HEK293 (cell line): Measurements from ENCODE around the gene CHRNA1.

ENCODE experiments used
- CTCF ChIA-PET: fragments of 350-600 bp; formaldehyde crosslinking; extraction: SDS; loops from one replicate; lab custom pipeline; 2021; ENCODE audit warnings: antibody characterized with exemption; lab: Yijun Ruan, JAX
- POLR2A ChIA-PET: fragments of 300-600 bp; formaldehyde crosslinking; extraction: SDS; loops from one replicate; lab custom pipeline; 2020; ENCODE audit warnings: antibody characterized with exemption, inconsistent platforms; lab: Yijun Ruan, JAX
- H3K27ac ChIP-seq: fragments of 200-500 bp; sonication (Bioruptor generic); 2 replicates; pipeline ENCODE4 v1.5.1; 2014; ENCODE audit warnings: low read depth, low read length, control low read depth, inconsistent platforms; ENCODE audit errors: extremely low read depth
- H3K36me3 ChIP-seq, 2 experiments: fragments of 200-500 bp in 1 of 2; sonication (Bioruptor generic) in 1 of 2; 1 replicate in 1 of 2; 2 replicates in 1 of 2; pipeline ENCODE4 v1.5.1; 2014 to 2017; ENCODE audit warnings: inconsistent platforms in 2 of 2, low read length in 2 of 2; ENCODE audit not compliant: control insufficient read depth in 2 of 2, insufficient read depth in 1 of 2
- H3K4me1 ChIP-seq: fragments of 200-500 bp; sonication (Bioruptor generic); 2 replicates; pipeline ENCODE4 v1.5.1; 2014; ENCODE audit warnings: mild to moderate bottlenecking, low read length, inconsistent platforms; ENCODE audit not compliant: control insufficient read depth, insufficient read depth
- H3K4me3 ChIP-seq: 2 replicates; pipeline ENCODE4 v1.5.1; 2011; ENCODE audit warnings: low read depth, mild to moderate bottlenecking, control low read depth, low read length, moderate library complexity
- H3K9me3 ChIP-seq: fragments of 200-500 bp; sonication (Bioruptor generic); 2 replicates; pipeline ENCODE4 v1.5.1; 2014; ENCODE audit warnings: low read depth, low read length, inconsistent platforms; ENCODE audit not compliant: control insufficient read depth, insufficient read depth
- ATF2 ChIP-seq: fragments of 450-650 bp; formaldehyde crosslinking; IDR thresholded peaks from 2 replicates; pipeline ENCODE4 v1.5.1; 2016; ENCODE audit warnings: missing biosample characterization, missing genetic modification characterization, low read depth
- EGR2 ChIP-seq: fragments of 450-650 bp; formaldehyde crosslinking; IDR thresholded peaks from 2 replicates; pipeline ENCODE4 v1.5.1; 2016; ENCODE audit warnings: low read depth, missing biosample characterization, missing genetic modification characterization
- GLIS2 ChIP-seq: fragments of 450-650 bp; formaldehyde crosslinking; IDR thresholded peaks from 2 replicates; pipeline ENCODE4 v1.5.1; 2016; ENCODE audit warnings: missing biosample characterization, missing genetic modification characterization
- HOXC10 ChIP-seq: sonication (generic); formaldehyde crosslinking; IDR thresholded peaks from 2 replicates; pipeline ENCODE4 v1.8.1; 2023; ENCODE audit warnings: mild to moderate bottlenecking, missing genetic modification reagents
- KLF9 ChIP-seq: fragments of 450-650 bp; formaldehyde crosslinking; IDR thresholded peaks from 2 replicates; pipeline ENCODE4 v1.5.1; 2016; ENCODE audit warnings: missing biosample characterization, missing genetic modification characterization, low read depth
- MZF1 ChIP-seq: fragments of 450-650 bp; formaldehyde crosslinking; IDR thresholded peaks from 2 replicates; pipeline ENCODE4 v1.5.1; 2017; ENCODE audit warnings: missing biosample characterization, missing genetic modification characterization, borderline replicate concordance
- REPIN1 ChIP-seq: fragments of 450-650 bp; formaldehyde crosslinking; IDR thresholded peaks from 2 replicates; pipeline ENCODE4 v1.5.1; 2017; ENCODE audit warnings: missing biosample characterization, missing genetic modification characterization, low read depth
- TCF7L2 ChIP-seq: IDR thresholded peaks from 2 replicates; pipeline ENCODE4 v1.6.1; 2011; ENCODE audit warnings: low read depth, mild to moderate bottlenecking, inconsistent platforms, low read length, moderate library complexity, borderline replicate concordance
- WT1 ChIP-seq: fragments of 450-650 bp; formaldehyde crosslinking; IDR thresholded peaks from 2 replicates; pipeline ENCODE4 v1.5.1; 2016; ENCODE audit warnings: missing biosample characterization, missing genetic modification characterization
- ZNF132 ChIP-seq: fragments of 450-650 bp; formaldehyde crosslinking; IDR thresholded peaks from 2 replicates; pipeline ENCODE4 v1.5.1; 2017; ENCODE audit warnings: missing biosample characterization, missing genetic modification characterization, borderline replicate concordance
- ZNF223 ChIP-seq: fragments of 450-650 bp; formaldehyde crosslinking; IDR thresholded peaks from 2 replicates; pipeline ENCODE4 v1.5.1; 2016; ENCODE audit warnings: missing biosample characterization, missing genetic modification characterization
- ZNF23 ChIP-seq: fragments of 450-650 bp; formaldehyde crosslinking; IDR thresholded peaks from 2 replicates; pipeline ENCODE4 v1.5.1; 2016; ENCODE audit warnings: missing biosample characterization, missing genetic modification characterization, borderline replicate concordance
- ZNF266 ChIP-seq: fragments of 450-650 bp; formaldehyde crosslinking; IDR thresholded peaks from 2 replicates; pipeline ENCODE4 v1.5.1; 2016; ENCODE audit warnings: missing biosample characterization, missing genetic modification characterization, low read depth
- ZNF37A ChIP-seq: fragments of 450-650 bp; IDR thresholded peaks from 2 replicates; pipeline ENCODE4 v1.5.1; 2018; ENCODE audit warnings: missing biosample characterization, missing genetic modification characterization
- ZNF391 ChIP-seq: fragments of 450-650 bp; formaldehyde crosslinking; IDR thresholded peaks from 2 replicates; pipeline ENCODE4 v1.5.1; 2016; ENCODE audit warnings: low read depth, missing biosample characterization, missing genetic modification characterization, borderline replicate concordance
- ZNF423 ChIP-seq: fragments of 450-650 bp; formaldehyde crosslinking; IDR thresholded peaks from 2 replicates; pipeline ENCODE4 v1.5.1; 2016; ENCODE audit warnings: missing biosample characterization, missing genetic modification characterization
- ZNF473 ChIP-seq: fragments of 450-650 bp; formaldehyde crosslinking; IDR thresholded peaks from 2 replicates; pipeline ENCODE4 v1.5.1; 2017; ENCODE audit warnings: missing biosample characterization, missing genetic modification characterization
- ZNF548 ChIP-seq: fragments of 450-650 bp; formaldehyde crosslinking; IDR thresholded peaks from 2 replicates; pipeline ENCODE4 v1.5.1; 2016; ENCODE audit warnings: missing biosample characterization, missing genetic modification characterization
- ZNF561 ChIP-seq: fragments of 450-650 bp; IDR thresholded peaks from 2 replicates; pipeline ENCODE4 v1.5.1; 2018; ENCODE audit warnings: missing biosample characterization, missing genetic modification characterization, borderline replicate concordance
- ZNF830 ChIP-seq: fragments of 450-650 bp; IDR thresholded peaks from 2 replicates; pipeline ENCODE4 v1.5.0; 2018; ENCODE audit warnings: missing biosample characterization, missing genetic modification characterization, low read depth, mild to moderate bottlenecking, moderate library complexity
- ZNF837 ChIP-seq: fragments of 450-650 bp; formaldehyde crosslinking; IDR thresholded peaks from 2 replicates; pipeline ENCODE4 v1.5.1; 2016; ENCODE audit warnings: missing biosample characterization, missing genetic modification characterization
- ZSCAN16 ChIP-seq: fragments of 450-650 bp; formaldehyde crosslinking; IDR thresholded peaks from 2 replicates; pipeline ENCODE4 v1.5.1; 2016; ENCODE audit warnings: missing biosample characterization, missing genetic modification characterization
- TF ChIP-seq, protein P1 (sequence below): fragments of 450-650 bp; formaldehyde crosslinking; IDR thresholded peaks from 2 replicates; pipeline ENCODE4 v1.5.0; 2017; ENCODE audit warnings: missing biosample characterization, missing genetic modification characterization, borderline replicate concordance
- TF ChIP-seq, protein P2 (sequence below): fragments of 450-650 bp; formaldehyde crosslinking; IDR thresholded peaks from 2 replicates; pipeline ENCODE4 v1.5.1; 2016; ENCODE audit warnings: missing biosample characterization, missing genetic modification characterization

CHRNA1 gene

DNA sequence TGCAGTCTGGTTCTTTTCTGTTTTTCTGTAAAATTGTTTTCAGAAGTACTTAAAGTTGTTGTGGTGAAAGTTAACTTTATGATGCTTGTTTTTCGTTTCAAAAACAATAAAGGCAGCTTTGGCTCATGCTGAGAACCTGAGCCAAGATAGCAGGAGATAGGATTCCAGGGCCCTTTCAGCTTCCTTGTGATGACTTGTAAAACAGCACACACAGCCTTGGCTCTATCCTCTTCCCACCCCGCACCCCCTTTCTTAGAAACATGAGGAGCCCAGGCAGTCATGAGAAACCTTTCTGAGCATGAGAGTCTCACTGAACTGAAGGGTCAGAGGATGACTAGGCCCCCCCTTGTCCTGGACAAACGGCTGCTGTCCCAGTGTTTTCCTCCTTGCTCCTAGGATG lies 12.4 kb upstream of the CHRNA1 start:
- H3K27ac ChIP-seq: no peak overlapping the region
- TF ChIP-seq, protein P1, sequence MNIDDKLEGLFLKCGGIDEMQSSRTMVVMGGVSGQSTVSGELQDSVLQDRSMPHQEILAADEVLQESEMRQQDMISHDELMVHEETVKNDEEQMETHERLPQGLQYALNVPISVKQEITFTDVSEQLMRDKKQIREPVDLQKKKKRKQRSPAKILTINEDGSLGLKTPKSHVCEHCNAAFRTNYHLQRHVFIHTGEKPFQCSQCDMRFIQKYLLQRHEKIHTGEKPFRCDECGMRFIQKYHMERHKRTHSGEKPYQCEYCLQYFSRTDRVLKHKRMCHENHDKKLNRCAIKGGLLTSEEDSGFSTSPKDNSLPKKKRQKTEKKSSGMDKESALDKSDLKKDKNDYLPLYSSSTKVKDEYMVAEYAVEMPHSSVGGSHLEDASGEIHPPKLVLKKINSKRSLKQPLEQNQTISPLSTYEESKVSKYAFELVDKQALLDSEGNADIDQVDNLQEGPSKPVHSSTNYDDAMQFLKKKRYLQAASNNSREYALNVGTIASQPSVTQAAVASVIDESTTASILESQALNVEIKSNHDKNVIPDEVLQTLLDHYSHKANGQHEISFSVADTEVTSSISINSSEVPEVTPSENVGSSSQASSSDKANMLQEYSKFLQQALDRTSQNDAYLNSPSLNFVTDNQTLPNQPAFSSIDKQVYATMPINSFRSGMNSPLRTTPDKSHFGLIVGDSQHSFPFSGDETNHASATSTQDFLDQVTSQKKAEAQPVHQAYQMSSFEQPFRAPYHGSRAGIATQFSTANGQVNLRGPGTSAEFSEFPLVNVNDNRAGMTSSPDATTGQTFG (tag by site-specific recombination): no peak
- no peak for TF ChIP-seq HOXC10 (CRISPR knock-in tag)
- TF ChIP-seq ZNF561 (tag by site-specific recombination): no peak
- no peak for TF ChIP-seq ZNF223 (tag by site-specific recombination)
- TF ChIP-seq ZNF423 (tag by site-specific recombination): no peak
- TF ChIP-seq GLIS2: no peak
- H3K36me3 ChIP-seq: no peaks in the 10 kb centered on the region
- POLR2A ChIA-PET: no interaction called here
- CTCF ChIA-PET: interaction anchor here (1.0 to 3.3 kb wide), 6 partner anchors 12 to 208 kb away, joined by 3 to 24 read pairs (median 9); partner anchors contain the start of gene CHRNA1
- no peaks in the 10 kb centered on the region for H3K9me3 ChIP-seq
- H3K4me3 ChIP-seq: no peak overlapping the region
- no peaks in the 10 kb centered on the region for H3K4me1 ChIP-seq

DNA sequence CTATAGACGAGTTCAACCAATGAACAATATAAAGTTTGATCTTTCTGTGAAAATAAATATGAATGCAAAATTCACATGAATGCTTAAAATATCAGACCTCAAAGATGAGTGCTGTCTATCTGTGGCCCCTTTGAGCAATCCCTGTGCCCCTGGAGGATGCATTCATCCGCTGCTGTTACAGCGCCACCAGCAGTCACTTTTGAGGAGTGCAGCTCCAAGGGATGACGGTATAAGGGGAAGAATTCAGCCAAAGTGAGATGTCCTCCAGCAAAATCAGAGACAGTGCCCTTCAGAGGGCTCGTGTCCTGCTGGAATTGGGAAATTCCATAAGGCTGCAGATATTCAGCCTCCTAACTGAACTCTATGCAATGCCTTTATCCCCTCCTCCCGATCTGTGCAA lies 12.0 kb upstream of the CHRNA1 start:
- Histone ChIP-seq H3K4me3 (no peak overlapping the region), H3K36me3 (no peaks in the 10 kb centered on the region), H3K27ac (no peak overlapping the region), H3K4me1 (no peaks in the 10 kb centered on the region)
- POLR2A ChIA-PET: no interaction called here
- TF ChIP-seq ZNF837: no peak
- TF ChIP-seq ZNF830 (tag by site-specific recombination): no peak
- no peak for TF ChIP-seq WT1 (tag by site-specific recombination)
- TF ChIP-seq ZNF561 (tag by site-specific recombination): no peak
- no peak for TF ChIP-seq ZNF391 (tag by site-specific recombination)
- no peak for TF ChIP-seq REPIN1 (tag by site-specific recombination)
- TF ChIP-seq, all 188 proteins: peak for 0
- no peaks in the 10 kb centered on the region for H3K9me3 ChIP-seq
- CTCF ChIA-PET: interaction anchor here (1.0 to 3.3 kb wide), 8 partner anchors 12 to 337 kb away, joined by 3 to 24 read pairs (median 6); partner anchors contain the start of gene CHRNA1

DNA sequence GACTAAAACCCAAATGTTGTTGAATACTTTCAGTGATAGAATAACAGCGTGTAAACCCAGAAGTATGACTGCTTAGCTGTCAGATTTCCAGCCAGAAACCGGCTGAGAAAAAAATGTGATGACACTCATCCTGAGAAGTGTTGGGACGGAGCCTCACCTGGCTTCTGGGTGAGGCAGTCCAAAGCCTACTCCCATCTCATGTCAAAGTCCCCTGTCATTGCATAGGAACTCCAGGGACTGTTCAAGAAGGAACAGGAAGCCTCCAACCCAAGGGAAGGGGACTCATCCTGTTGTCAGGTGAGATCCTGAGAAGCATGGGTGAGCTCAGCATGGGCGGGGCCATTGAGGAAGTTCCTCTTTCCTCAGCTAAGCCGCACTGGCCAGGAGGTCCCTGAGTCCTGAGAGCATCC lies 11.3 kb upstream of the CHRNA1 start:
- POLR2A ChIA-PET: no interaction called here
- TF ChIP-seq ZNF266 (tag by site-specific recombination) (no peak), MZF1 (no peak), TCF7L2 (no peak), ZNF23 (tag by site-specific recombination) (no peak), ZSCAN16 (tag by site-specific recombination) (no peak), ZNF37A (tag by site-specific recombination) (no peak), ZNF473 (tag by site-specific recombination) (no peak), ATF2 (tag by site-specific recombination) (no peak), KLF9 (tag by site-specific recombination) (no peak), ZNF132 (tag by site-specific recombination) (no peak), ZNF548 (no peak), EGR2 (tag by site-specific recombination) (no peak)
- TF ChIP-seq, protein P2, sequence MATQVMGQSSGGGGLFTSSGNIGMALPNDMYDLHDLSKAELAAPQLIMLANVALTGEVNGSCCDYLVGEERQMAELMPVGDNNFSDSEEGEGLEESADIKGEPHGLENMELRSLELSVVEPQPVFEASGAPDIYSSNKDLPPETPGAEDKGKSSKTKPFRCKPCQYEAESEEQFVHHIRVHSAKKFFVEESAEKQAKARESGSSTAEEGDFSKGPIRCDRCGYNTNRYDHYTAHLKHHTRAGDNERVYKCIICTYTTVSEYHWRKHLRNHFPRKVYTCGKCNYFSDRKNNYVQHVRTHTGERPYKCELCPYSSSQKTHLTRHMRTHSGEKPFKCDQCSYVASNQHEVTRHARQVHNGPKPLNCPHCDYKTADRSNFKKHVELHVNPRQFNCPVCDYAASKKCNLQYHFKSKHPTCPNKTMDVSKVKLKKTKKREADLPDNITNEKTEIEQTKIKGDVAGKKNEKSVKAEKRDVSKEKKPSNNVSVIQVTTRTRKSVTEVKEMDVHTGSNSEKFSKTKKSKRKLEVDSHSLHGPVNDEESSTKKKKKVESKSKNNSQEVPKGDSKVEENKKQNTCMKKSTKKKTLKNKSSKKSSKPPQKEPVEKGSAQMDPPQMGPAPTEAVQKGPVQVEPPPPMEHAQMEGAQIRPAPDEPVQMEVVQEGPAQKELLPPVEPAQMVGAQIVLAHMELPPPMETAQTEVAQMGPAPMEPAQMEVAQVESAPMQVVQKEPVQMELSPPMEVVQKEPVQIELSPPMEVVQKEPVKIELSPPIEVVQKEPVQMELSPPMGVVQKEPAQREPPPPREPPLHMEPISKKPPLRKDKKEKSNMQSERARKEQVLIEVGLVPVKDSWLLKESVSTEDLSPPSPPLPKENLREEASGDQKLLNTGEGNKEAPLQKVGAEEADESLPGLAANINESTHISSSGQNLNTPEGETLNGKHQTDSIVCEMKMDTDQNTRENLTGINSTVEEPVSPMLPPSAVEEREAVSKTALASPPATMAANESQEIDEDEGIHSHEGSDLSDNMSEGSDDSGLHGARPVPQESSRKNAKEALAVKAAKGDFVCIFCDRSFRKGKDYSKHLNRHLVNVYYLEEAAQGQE: no peak
- CTCF ChIA-PET: interaction anchor here (0.5 to 3.3 kb wide), 12 partner anchors 9 to 921 kb away, joined by 3 to 24 read pairs (median 4); partner anchors contain the start of gene CHRNA1
- Histone ChIP-seq H3K36me3 (no peaks in the 10 kb centered on the region), H3K9me3 (no peaks in the 10 kb centered on the region), H3K4me1 (no peaks in the 10 kb centered on the region), H3K27ac (no peak overlapping the region), H3K4me3 (no peak overlapping the region)
